Endodermal cell (in vitro differentiated cells): Measurements from ENCODE around the gene ALKBH4. TPM values are rescaled to one million over a fixed set of nuclear protein-coding genes. Genes with fewer than 3 reads are reported as not detected.

ENCODE experiments used
- DNase-seq: peaks from one replicate; pipeline ENCODE4 v3.0.0-alpha.2; 2017
- H3K27ac ChIP-seq: 2 replicates; pipeline ENCODE4 v1.5.1; 2013; ENCODE audit warnings: mild to moderate bottlenecking, low read depth, low read length, moderate library complexity
- H3K27me3 ChIP-seq: 2 replicates; pipeline ENCODE4 v1.6.1; 2013; ENCODE audit warnings: mild to moderate bottlenecking, low read length, moderate library complexity; ENCODE audit not compliant: insufficient read depth, control insufficient read depth, poor library complexity, severe bottlenecking
- H3K36me3 ChIP-seq: 2 replicates; pipeline ENCODE4 v1.7.0; 2013; ENCODE audit warnings: mild to moderate bottlenecking, low read length, moderate library complexity; ENCODE audit not compliant: control insufficient read depth, insufficient read depth
- H3K4me1 ChIP-seq: one replicate; pipeline ENCODE4 v1.7.0; 2013; ENCODE audit warnings: low read length; ENCODE audit not compliant: control insufficient read depth, insufficient read depth
- H3K4me3 ChIP-seq: 2 replicates; pipeline ENCODE4 v1.5.1; 2013; ENCODE audit warnings: mild to moderate bottlenecking, low read length, moderate library complexity
- H3K9ac ChIP-seq: 2 replicates; pipeline ENCODE4 v1.6.1; 2013; ENCODE audit warnings: mild to moderate bottlenecking, low read length, moderate library complexity; ENCODE audit not compliant: poor library complexity, severe bottlenecking; ENCODE audit errors: extremely low read depth
- H3K9me3 ChIP-seq: 2 replicates; pipeline ENCODE4 v1.6.1; 2013; ENCODE audit warnings: mild to moderate bottlenecking, low read length, moderate library complexity; ENCODE audit not compliant: control insufficient read depth
- H3K27ac Mint-ChIP-seq: 2 replicates; pipeline ENCODE4 v1.8.0; 2020; ENCODE audit warnings: mixed read lengths
- H3K27me3 Mint-ChIP-seq: 2 replicates; pipeline ENCODE4 v1.8.0; 2021; ENCODE audit warnings: mild to moderate bottlenecking, mixed read lengths; ENCODE audit not compliant: insufficient read depth
- H3K36me3 Mint-ChIP-seq: 2 replicates; pipeline ENCODE4 v1.8.0; 2020; ENCODE audit warnings: low read depth, mixed read lengths
- H3K4me1 Mint-ChIP-seq: 2 replicates; pipeline ENCODE4 v1.8.0; 2020; ENCODE audit warnings: mixed read lengths
- H3K4me3 Mint-ChIP-seq: 2 replicates; pipeline ENCODE4 v1.8.0; 2020; ENCODE audit warnings: mild to moderate bottlenecking, moderate library complexity, mixed read lengths
- H3K9me3 Mint-ChIP-seq: 2 replicates; pipeline ENCODE4 v1.8.0; 2020; ENCODE audit warnings: mild to moderate bottlenecking, mixed read lengths
- WGBS, 2 experiments: methylation state at CpG; one replicate each; pipeline versions ENCODE4 v1.1.5 to v1.1.7; 2013; ENCODE audit warnings: missing lambda C conversion rate in 2 of 2, mixed read lengths in 1 of 2; ENCODE audit not compliant: insufficient coverage in 1 of 2, insufficient read length in 1 of 2; 5-methylcytosine and 5-hydroxymethylcytosine counted together
- total RNA-seq, 2 donors: library from RNA; stranded (reverse); fragmentation: NEBNext Ultra II Directional in 1 of 2; extraction: Animal tissue kit (Norgen Biotek cat#: 25700) in 1 of 2; gene quantifications; 2 replicates in 1 of 2; 3 replicates in 1 of 2; pipeline ENCODE4 v1.2.1, GENCODE V29; 2021
- TF ChIP-seq, protein P1 (sequence below): fragments of 200-600 bp; sonication (generic); conservative IDR thresholded peaks from 2 replicates; pipeline ENCODE4 v1.5.0; 2021; ENCODE audit warnings: antibody characterized with exemption, mild to moderate bottlenecking

The ALKBH4 gene
- total RNA-seq, 2 donors from 2014 or later: 16.2 to 17.2 TPM

DNA sequence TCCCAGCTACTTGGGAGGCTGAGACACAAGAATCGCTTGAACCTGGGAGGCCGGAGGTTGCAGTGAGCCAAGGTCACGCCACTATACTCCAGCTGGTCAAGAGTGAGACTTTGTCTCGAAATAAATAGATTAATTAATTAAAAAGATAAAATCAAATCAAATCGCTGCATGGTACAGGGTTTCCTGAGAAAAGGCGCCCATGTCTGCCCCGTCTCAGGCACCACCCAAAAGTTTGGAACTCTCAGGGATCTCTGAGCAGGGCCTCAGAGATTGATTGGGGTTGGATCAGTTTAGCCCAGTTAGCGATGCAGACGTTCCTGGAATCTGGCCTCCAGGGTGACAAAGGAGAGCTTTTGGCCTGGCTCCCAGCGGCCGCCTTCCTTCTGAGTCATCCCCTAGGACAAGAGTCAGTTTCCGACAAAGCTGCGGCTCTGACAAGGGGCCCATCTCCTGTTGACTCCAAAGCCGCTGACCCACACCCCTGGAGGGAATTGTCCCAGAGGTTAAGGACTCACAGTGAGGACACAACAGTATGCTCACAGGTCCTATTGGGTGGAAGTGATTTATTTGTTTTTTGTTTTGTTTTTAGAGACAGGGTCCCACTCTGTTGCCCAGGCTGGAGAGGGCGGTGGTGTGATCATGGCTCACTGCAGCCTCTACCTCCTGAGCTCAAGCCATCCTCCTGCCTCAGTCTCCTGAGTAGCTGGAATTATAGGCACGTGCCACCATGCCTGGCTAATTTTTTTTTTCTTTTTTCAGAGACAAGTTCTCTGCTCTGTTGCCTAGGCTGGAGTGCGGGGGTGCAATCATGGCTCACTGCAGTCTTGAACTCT, 24.5 kb downstream of the ALKBH4 start:
- H3K27ac ChIP-seq: no peak overlapping the region
- H3K36me3 Mint-ChIP-seq: peaks cover 39% of the 10 kb centered on the region
- H3K4me1 Mint-ChIP-seq: peaks cover 5% of the 10 kb centered on the region
- H3K9ac ChIP-seq: no peak overlapping the region
- 73 to 90% methylated on average over 11 to 17 of the region's 17 CpGs for WGBS, 2 experiments
- no peaks in the 10 kb centered on the region for H3K9me3 Mint-ChIP-seq
- no peaks in the 10 kb centered on the region for H3K4me1 ChIP-seq
- H3K27me3 Mint-ChIP-seq: no peaks in the 10 kb centered on the region
- TF ChIP-seq, protein P1, sequence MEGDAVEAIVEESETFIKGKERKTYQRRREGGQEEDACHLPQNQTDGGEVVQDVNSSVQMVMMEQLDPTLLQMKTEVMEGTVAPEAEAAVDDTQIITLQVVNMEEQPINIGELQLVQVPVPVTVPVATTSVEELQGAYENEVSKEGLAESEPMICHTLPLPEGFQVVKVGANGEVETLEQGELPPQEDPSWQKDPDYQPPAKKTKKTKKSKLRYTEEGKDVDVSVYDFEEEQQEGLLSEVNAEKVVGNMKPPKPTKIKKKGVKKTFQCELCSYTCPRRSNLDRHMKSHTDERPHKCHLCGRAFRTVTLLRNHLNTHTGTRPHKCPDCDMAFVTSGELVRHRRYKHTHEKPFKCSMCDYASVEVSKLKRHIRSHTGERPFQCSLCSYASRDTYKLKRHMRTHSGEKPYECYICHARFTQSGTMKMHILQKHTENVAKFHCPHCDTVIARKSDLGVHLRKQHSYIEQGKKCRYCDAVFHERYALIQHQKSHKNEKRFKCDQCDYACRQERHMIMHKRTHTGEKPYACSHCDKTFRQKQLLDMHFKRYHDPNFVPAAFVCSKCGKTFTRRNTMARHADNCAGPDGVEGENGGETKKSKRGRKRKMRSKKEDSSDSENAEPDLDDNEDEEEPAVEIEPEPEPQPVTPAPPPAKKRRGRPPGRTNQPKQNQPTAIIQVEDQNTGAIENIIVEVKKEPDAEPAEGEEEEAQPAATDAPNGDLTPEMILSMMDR: no peak
- DNase-seq: peak; percentile 87
- H3K36me3 ChIP-seq: peaks cover 4% of the 10 kb centered on the region
- no peak overlapping the region for H3K4me3 Mint-ChIP-seq
- no peaks in the 10 kb centered on the region for H3K9me3 ChIP-seq
- H3K27ac Mint-ChIP-seq: peak overlapping the region; percentile 77
- no peaks in the 10 kb centered on the region for H3K27me3 ChIP-seq
- H3K4me3 ChIP-seq: no peak overlapping the region

DNA sequence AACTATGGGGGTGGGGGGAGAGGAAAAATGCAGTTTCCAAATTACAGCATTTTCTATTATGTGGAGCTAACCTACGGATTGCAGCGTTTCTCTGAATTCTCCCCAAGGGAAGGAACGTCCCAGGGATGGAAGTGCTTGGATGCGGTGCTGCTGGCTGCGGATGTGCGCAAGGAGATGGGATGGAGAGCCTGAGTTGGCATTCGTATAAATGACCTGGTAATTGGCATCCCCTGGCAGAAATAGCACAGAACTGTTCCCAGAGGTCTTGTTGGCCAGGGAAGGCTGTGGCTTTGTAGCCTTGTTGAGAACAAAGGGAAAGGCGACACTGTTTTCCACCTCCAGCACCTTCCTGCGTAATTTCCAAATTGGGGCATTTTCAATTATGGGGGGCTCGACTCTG, 28.5 kb downstream of the ALKBH4 start:
- WGBS, 2 experiments: 96 to 100% methylated on average over 9 to 10 of the region's 10 CpGs
- peaks cover 12% of the 10 kb centered on the region for H3K4me1 Mint-ChIP-seq
- no peak overlapping the region for H3K4me3 Mint-ChIP-seq
- Histone ChIP-seq H3K4me1 (no peaks in the 10 kb centered on the region), H3K9ac (no peak overlapping the region), H3K9me3 (no peaks in the 10 kb centered on the region), H3K27me3 (no peaks in the 10 kb centered on the region), H3K36me3 (no peaks in the 10 kb centered on the region), H3K4me3 (no peak overlapping the region), H3K27ac (no peak overlapping the region)
- no peaks in the 10 kb centered on the region for H3K27me3 Mint-ChIP-seq
- peaks cover 20% of the 10 kb centered on the region for H3K36me3 Mint-ChIP-seq
- no peaks in the 10 kb centered on the region for H3K9me3 Mint-ChIP-seq
- TF ChIP-seq, protein P1: no peak
- no peak for DNase-seq
- H3K27ac Mint-ChIP-seq: no peak overlapping the region

DNA sequence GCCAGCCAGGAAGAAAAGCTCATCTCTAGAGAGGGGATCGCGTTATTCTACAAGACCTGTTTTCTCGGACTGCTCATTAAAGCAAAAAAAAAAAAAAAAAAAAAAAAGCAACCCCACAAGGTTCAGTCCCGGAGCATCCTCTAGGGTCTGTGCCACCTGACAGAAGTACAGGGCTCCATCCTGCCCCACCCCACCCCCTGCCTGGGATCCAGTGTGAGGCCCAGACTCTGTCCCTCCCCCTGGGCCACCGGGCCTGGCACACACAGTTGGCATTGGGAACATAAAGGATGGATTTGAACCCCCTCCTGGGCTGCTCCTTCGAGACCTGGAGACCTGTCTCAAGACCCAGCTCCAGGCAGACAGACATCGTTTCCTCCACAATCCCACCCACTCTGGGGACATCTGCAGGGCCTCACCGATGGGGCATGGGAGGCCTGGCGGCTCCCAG, 30.6 kb downstream of the ALKBH4 start:
- Histone ChIP-seq H3K9me3 (no peaks in the 10 kb centered on the region), H3K36me3 (no peaks in the 10 kb centered on the region), H3K27ac (no peak overlapping the region), H3K9ac (peak overlapping the region; percentile 60), H3K4me1 (no peaks in the 10 kb centered on the region), H3K27me3 (no peaks in the 10 kb centered on the region), H3K4me3 (peak overlapping the region; percentile 84)
- Mint-ChIP-seq H3K4me1 (peaks cover 14% of the 10 kb centered on the region), H3K4me3 (peak overlapping the region; percentile 66), H3K27me3 (no peaks in the 10 kb centered on the region), H3K9me3 (no peaks in the 10 kb centered on the region), H3K27ac (no peak overlapping the region), H3K36me3 (peaks cover 13% of the 10 kb centered on the region)
- DNase-seq: peak; percentile 58
- TF ChIP-seq, protein P1: no peak
- 53 to 70% methylated on average over 3 to 9 of the region's 9 CpGs for WGBS, 2 experiments
